RKO (cell line): ENCODE data around the gene ANGPT4.
"Not testable (repeated sequence)": the region's sequence is repeated elsewhere in the genome, so short reads cannot be mapped to it uniquely, and the experiment has no call there.

ENCODE experiments used
- DNase-seq: peaks from one replicate; pipeline ENCODE4 v3.0.0-alpha.2; 2016; ENCODE audit warnings: low spot score

Gene ANGPT4

GRCh38 chr20:873875-874607, 42.1 kb downstream of the ANGPT4 start:
- DNase-seq = no peak

- DNase-seq = no peak
These were observed 43.1 kb downstream of the ANGPT4 start for GRCh38 chr20:872855-873520.

DNA sequence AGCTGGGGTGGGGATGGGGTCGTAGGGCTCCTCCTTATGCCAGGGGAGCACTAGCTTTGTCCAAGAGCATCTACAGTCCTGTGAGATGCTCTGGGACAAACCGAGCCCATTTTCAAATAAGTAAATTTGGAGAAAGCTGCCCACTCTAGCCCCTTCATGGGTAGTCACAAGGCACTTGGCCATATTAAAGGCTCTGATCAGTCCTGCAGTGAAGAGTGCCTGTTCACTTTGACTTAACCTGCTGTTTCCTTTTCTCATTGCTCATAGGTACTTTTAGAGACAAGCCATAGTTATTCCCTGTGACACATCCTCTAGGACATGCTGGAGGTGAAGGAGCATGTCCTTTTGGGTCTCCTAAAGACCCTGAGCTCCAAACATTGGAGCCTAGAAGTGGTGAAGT, 44.2 kb downstream of the ANGPT4 start:
- no peak for DNase-seq

DNA sequence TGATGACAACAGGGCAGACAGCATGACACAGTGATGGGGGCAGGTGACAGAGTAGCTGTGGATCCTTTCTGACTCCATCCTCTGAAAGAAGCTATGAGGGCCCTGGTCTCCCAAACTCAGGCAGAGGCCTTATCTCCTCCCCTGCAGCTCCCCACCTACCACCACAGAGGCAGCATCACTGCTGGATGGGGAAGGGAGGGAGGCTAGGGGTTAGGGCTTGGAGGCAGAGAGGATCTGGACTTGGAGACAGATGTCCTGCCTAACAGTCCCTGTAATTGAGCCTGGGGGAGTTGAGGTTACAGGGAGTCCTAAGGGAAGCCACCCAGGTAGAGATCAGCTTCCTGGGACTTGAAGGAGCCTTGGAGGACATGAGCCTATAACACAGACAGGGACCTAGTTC, 44.7 kb downstream of the ANGPT4 start:
- DNase-seq = no peak

GRCh38 chr20:870758-871157, 45.4 kb downstream of the ANGPT4 start:
- no peak for DNase-seq

GRCh38 chr20:869606-870005, 46.5 kb downstream of the ANGPT4 start:
- DNase-seq = no peak

DNA sequence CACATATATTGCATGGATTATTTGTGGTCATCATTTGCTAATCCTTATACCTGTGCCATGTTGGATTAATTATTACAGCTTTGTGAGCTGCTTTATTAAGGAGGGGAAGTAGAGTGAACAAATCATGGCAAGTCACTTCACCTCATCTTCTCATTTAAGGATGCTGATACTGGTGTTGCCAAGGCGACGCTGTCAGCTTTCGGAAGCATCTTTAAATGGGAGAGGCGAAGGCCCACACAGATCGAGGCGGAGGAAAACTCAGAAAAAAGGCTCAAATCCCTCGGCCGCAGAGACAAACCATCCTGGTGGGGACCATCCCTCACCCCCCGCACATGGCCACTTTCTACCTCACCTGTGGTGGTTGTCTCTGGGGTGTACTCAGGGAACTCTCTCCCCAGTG, 47.9 kb downstream of the ANGPT4 start:
- DNase-seq = no peak

DNA sequence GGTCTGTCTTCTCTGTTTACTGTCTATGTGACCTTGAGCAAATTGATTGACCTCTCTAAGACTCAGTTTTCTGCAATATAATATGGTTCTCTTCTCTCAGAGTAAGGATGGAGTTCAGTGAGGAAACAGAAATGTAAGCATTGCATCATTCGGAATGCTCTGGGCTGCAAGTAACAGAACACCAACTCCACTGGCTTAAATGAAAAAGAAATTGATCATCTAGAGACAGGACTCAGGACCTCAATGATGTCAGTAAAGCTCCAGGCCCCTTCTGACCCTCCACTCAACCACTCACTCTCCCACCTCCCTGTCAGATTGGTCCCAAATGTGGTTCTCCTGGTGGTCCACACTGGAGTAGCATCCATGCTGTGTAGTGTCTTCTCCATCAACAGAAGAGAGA, 50.7 kb downstream of the ANGPT4 start:
- DNase-seq = no peak

DNA sequence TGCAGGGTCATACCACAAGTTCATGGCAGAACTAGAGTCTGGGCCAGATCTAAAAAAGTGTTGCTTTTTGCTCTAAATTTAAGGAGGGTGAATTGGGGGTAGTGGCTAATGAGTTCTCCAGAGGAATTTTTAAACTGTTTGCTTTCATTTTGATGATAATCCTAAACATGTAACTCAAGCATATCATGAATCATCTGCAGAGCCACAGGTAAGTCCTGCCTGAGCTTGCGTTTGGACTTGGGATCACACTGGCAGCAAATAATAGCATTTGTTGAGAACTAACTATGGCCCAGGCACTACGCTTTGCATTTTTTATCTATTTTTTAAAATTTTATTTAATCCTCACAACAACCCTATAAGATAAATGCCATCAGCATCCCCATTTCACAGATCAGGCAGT, 55.2 kb downstream of the ANGPT4 start:
- DNase-seq = no peak

DNA sequence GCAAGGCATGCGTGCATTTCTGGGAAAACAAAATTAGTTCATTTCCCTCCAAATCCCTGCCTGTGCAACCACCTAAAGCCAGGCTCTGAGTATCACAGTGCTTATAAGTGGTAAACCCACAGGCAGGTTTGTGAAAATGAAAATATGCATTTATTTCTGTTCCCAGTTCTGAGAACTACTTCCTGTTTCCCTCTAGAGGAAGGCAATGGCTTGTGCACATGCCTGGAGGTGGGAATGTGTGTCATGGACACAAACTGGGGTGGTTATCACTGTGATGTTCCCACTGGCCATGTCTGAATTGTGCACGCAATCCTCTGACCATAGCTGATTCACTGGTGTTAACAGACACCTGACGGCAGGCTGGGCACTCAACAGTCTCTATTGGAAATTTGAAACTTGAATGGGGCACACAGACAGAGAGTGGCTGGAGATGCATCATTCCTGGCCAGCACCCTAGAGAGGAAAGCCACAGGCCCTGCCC, 56.3 kb downstream of the ANGPT4 start:
- DNase-seq = peak; percentile 34

- no peak for DNase-seq
These were observed 58.1 kb downstream of the ANGPT4 start for GRCh38 chr20:858011-858410.

- DNase-seq = peak; percentile 78
These were observed 59.8 kb downstream of the ANGPT4 start for GRCh38 chr20:856361-856775.

DNA sequence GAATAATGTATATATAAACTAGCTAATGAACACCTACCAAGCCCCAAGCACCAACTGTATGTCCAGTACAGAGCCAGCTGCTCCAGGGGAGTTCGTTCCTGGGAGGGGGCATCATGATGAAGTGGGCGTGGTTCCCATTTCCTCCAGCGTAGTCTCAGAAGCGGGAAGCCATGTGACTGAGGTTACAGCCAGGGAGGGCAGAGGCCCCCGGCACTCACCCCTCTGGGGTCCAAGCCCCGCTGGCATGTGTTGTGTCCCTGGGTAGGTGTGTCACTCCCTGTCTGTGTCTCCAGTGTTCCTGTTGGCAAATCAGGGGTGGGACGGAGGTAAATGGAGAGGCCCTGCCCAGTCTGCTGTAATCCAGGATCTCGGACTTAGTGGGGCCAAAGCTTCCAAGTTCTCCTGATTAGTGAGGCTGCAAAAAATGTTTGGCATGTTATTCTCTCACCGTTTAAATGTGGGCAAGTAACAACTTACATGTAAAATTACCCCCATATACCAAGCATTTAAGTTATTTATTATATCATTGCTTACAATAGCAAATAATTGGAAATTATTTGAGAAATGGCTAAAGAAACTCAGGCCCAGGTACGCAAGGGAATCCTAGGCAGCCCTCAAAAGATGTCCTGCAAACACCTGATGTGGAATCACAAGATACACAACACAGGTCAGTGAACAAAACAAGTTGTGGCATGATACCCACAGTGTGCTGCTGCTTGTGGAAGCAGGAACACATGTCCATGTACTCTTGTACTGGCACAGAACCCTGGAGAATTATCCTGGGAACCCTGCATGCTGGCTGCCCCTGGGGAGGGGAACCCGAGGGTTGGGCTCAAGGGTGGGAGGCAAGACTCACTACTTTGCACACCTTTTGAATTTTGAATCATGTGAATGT, 60.4 kb downstream of the ANGPT4 start:
- no peak for DNase-seq

GRCh38 chr20:854601-855000, 61.5 kb downstream of the ANGPT4 start:
- no peak for DNase-seq

DNA sequence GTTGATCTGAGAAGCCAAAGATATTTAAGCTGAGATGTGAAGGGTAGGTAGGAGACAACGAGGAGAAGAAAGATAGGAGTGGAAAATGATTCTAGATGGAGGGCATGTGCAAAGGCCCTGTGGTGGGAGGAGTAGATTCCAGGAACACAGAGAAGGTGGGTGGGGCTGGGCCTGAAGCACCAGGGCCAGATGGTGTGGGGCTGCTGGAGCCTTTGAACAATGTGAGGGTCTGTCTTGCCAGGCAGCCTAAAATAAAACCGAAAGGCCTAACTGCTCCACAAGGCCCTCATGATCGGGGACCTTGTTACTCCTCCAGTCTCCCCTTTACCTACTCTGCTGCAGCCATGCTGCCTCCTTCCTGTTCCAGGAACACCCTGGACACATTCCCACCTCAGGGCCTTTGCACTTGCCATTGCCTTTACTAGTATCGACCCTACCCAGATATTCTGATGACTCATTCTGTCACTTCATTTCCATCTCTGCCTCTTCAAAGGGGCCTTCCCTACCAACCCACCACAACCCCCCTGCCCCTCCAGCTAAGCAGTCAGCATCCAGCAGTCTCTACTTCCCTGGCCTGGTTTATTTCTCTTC, 62.6 kb downstream of the ANGPT4 start:
- DNase-seq = no peak

- DNase-seq = not testable (repeated sequence)
These were observed 67.4 kb downstream of the ANGPT4 start for GRCh38 chr20:848731-849130.

DNA sequence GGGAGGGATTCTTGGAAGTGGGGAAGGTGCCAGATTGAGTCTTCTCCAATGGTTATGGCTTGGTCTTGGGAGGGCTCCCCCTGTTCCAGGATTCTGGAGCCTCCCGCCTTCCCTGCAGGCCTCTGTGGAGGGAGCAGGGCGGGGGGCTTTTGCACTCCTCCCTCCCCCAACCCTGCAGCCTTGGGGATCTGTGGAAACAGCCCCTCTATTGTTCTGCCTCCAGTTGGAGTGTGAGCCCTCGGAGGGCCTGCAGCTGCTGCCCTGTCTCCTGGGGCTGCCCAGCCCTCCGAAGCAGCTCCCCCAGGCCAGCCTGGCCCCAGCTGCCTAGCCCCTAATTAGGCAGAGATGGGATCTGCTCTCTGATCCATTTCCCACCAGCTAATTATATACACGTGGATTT, 67.9 kb downstream of the ANGPT4 start:
- no peak for DNase-seq

GRCh38 chr20:846894-847278, 69.2 kb downstream of the ANGPT4 start:
- no peak for DNase-seq

- DNase-seq = no peak
These were observed 69.9 kb downstream of the ANGPT4 start for GRCh38 chr20:845941-846893.

GRCh38 chr20:845226-845868, 70.8 kb downstream of the ANGPT4 start:
- no peak for DNase-seq
